ENCODE data around the gene ACSL3.
"Not testable (repeated sequence)": the region's sequence is repeated elsewhere in the genome, so short reads cannot be mapped to it uniquely, and the experiment has no call there.

- TF ChIP-seq, protein P1, sequence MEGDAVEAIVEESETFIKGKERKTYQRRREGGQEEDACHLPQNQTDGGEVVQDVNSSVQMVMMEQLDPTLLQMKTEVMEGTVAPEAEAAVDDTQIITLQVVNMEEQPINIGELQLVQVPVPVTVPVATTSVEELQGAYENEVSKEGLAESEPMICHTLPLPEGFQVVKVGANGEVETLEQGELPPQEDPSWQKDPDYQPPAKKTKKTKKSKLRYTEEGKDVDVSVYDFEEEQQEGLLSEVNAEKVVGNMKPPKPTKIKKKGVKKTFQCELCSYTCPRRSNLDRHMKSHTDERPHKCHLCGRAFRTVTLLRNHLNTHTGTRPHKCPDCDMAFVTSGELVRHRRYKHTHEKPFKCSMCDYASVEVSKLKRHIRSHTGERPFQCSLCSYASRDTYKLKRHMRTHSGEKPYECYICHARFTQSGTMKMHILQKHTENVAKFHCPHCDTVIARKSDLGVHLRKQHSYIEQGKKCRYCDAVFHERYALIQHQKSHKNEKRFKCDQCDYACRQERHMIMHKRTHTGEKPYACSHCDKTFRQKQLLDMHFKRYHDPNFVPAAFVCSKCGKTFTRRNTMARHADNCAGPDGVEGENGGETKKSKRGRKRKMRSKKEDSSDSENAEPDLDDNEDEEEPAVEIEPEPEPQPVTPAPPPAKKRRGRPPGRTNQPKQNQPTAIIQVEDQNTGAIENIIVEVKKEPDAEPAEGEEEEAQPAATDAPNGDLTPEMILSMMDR (IDR thresholded peaks at IDR 0.05; ENCODE audit: low read length), result not testable (repeated sequence)
- not testable (repeated sequence) for TF ChIP-seq EZH2 (optimal IDR thresholded peaks at IDR 0.05; ENCODE audit: low read depth, low read length)
These were observed 12.8 kb upstream of the ACSL3 start for GRCh38 chr2:222848031-222848430.

Data from MM.1S (cell line).